Ascending aorta (tissue), 2 donors: ENCODE data around the gene DUS3L. TPM values are rescaled to one million over a fixed set of nuclear protein-coding genes. Genes with fewer than 3 reads are reported as not detected.

Experiments
- DNase-seq, 2 donors: peaks; one replicate each; pipeline ENCODE4 v3.0.0-alpha.2; 2019; ENCODE audit warnings: low spot score in 2 of 2
- H3K27ac ChIP-seq, 2 donors: fragments of 200-600 bp; sonication (generic); one replicate each; pipeline ENCODE4 v1.5.1; 2016 to 2017; ENCODE audit warnings: mild to moderate bottlenecking in 1 of 2
- H3K27me3 ChIP-seq: fragments of 200-600 bp; sonication (generic); one replicate; pipeline ENCODE4 v1.5.1; 2017
- H3K36me3 ChIP-seq, 2 donors: fragments of 200-600 bp; sonication (generic); one replicate each; pipeline ENCODE4 v1.5.1; 2016
- H3K4me1 ChIP-seq, 2 donors: fragments of 200-600 bp; sonication (generic); one replicate each; pipeline ENCODE4 v1.5.1; 2016 to 2017; ENCODE audit warnings: mild to moderate bottlenecking in 1 of 2
- H3K4me3 ChIP-seq, 2 donors: fragments of 200-600 bp; sonication (generic); one replicate each; pipeline ENCODE4 v1.5.1; 2016 to 2017; ENCODE audit warnings: mild to moderate bottlenecking in 1 of 2
- H3K9me3 ChIP-seq, 2 donors: fragments of 200-600 bp; sonication (generic); one replicate each; pipeline ENCODE4 v1.5.1; 2016
- CTCF ChIP-seq, 3 experiments: fragments of 200-600 bp in 2 of 3; fragments of 450-650 bp in 1 of 3; sonication (generic) in 2 of 3; IDR thresholded peaks; one replicate each; pipeline ENCODE4 v1.5.1; 2016 to 2019; ENCODE audit warnings: antibody characterized with exemption in 3 of 3, mild to moderate bottlenecking in 1 of 3, moderate library complexity in 1 of 3
- intact Hi-C: fragments of 100-400 bp; cut with DNase I; formaldehyde crosslinking; loops from one replicate; pipeline ENCODE4 v1.15.1; 2023
- total RNA-seq: library from RNA; depleted of rRNA; stranded (reverse); fragments of >200 nt; gene quantifications from one replicate; pipeline ENCODE4 v1.1.0, GENCODE V29; 2016

The DUS3L gene
- total RNA-seq, 1 donor from 2014 or later: 13.1 TPM

GRCh38 chr19:5823579-5824281 is 32.8 kb upstream of the DUS3L start:
- TF ChIP-seq CTCF (IDR thresholded peaks at IDR 0.05): no peak
- intact Hi-C loops: no loop called here
- H3K9me3 ChIP-seq: no peaks in the 10 kb centered on the region
- H3K27me3 ChIP-seq: peaks cover 4% of the 10 kb centered on the region
- H3K4me3 ChIP-seq: no peak overlapping the region
- H3K27ac ChIP-seq: no peak overlapping the region
- DNase-seq: no peak
- no peaks in the 10 kb centered on the region for H3K4me1 ChIP-seq
- H3K36me3 ChIP-seq: no peaks in the 10 kb centered on the region

DNA sequence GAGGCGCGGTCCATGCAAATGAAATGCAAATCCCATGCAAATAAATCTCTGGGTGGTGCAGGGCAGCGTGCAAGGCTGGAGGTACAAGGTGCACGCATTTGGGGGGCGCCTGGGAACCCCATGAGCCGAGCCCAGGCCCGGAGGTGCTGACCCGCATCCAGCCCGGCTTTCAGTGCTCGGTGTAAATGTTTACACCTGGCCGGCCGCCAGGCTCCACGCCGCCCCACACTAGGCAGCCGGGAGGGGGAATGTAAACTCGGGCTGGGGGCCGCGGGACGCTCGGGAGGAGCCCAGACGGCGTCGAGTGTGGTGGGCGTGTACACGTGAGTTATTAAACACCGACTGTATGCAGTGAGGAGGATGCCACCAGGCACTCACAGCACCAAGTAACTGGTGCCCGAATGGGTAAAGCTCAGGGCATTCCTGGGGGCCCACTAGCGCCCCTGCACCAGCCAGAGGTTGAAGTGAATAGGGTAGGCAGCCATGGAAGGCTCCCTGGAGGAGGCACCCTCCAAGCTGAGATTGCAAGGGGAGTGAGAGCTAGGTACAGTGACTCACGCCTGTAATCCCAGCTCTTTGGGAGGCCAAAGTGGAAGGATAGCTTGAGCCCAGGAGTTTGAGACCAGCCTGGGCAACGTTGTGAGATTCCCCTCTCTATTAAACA is 31.4 kb upstream of the DUS3L start:
- TF ChIP-seq CTCF (IDR thresholded peaks at IDR 0.05): no peak
- no peaks in the 10 kb centered on the region for H3K9me3 ChIP-seq
- no peak overlapping the region for H3K27ac ChIP-seq
- DNase-seq: no peak
- intact Hi-C loops: no loop called here
- no peaks in the 10 kb centered on the region for H3K4me1 ChIP-seq
- H3K36me3 ChIP-seq: no peaks in the 10 kb centered on the region
- H3K27me3 ChIP-seq: peaks cover 4% of the 10 kb centered on the region
- no peak overlapping the region for H3K4me3 ChIP-seq

- no peaks in the 10 kb centered on the region for H3K36me3 ChIP-seq
- H3K9me3 ChIP-seq: no peaks in the 10 kb centered on the region
- no peak for DNase-seq
- H3K27me3 ChIP-seq: peaks cover 4% of the 10 kb centered on the region
- no peak overlapping the region for H3K27ac ChIP-seq
- intact Hi-C loops: no loop called here
- TF ChIP-seq CTCF (IDR thresholded peaks at IDR 0.05): no peak
- no peaks in the 10 kb centered on the region for H3K4me1 ChIP-seq
- no peak overlapping the region for H3K4me3 ChIP-seq
These were observed 30.7 kb upstream of the DUS3L start for GRCh38 chr19:5821521-5822180.

DNA sequence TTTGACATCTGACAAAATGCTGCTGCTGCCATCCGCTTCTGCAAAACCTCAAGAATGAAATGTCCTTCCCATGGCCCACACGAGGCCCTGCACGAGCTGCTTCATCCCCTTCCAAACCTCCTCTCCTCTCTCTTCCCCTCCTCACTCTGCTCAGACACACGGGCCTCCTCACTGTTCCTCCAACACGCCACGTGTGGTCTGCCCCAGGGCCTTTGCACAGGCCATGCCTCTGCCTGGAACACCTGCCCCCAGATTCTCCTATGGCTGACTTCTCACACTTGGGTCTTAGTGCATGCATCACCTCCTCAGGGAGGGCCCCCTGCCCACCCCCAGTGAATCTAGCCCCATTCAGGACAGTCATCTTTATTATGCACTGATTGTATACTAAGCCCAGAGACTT is 29.8 kb upstream of the DUS3L start:
- intact Hi-C loops: no loop called here
- Histone ChIP-seq H3K4me1 (no peaks in the 10 kb centered on the region), H3K36me3 (no peaks in the 10 kb centered on the region), H3K27ac (no peak overlapping the region), H3K4me3 (no peak overlapping the region), H3K9me3 (no peaks in the 10 kb centered on the region), H3K27me3 (peaks cover 4% of the 10 kb centered on the region)
- no peak for DNase-seq
- TF ChIP-seq CTCF (IDR thresholded peaks at IDR 0.05): no peak

GRCh38 chr19:5818594-5818993 is 27.6 kb upstream of the DUS3L start:
- Histone ChIP-seq H3K4me1 (no peaks in the 10 kb centered on the region), H3K4me3 (no peak overlapping the region), H3K36me3 (no peaks in the 10 kb centered on the region), H3K27ac (no peak overlapping the region), H3K27me3 (peaks cover 4% of the 10 kb centered on the region), H3K9me3 (no peaks in the 10 kb centered on the region)
- no peak for DNase-seq
- intact Hi-C loops: no loop called here
- no peak for TF ChIP-seq CTCF (IDR thresholded peaks at IDR 0.05)
